IMR-90 (cell line): Measurements from ENCODE around the gene NEUROG1.

Experiments
- POLR2A ChIP-seq: IDR thresholded peaks from 2 replicates; pipeline ENCODE4 v1.6.1; 2012; ENCODE audit warnings: mild to moderate bottlenecking, low read depth, low read length
- TF ChIP-seq, protein P1 (sequence below): conservative IDR thresholded peaks from 2 replicates; pipeline ENCODE4 v1.5.1; 2012; ENCODE audit warnings: mild to moderate bottlenecking, low read depth, low read length, improper control_type of control experiment

GRCh38 chr5:135535820-135536801 lies at the start of gene NEUROG1:
- no peak for TF ChIP-seq POLR2A
- TF ChIP-seq, protein P1, sequence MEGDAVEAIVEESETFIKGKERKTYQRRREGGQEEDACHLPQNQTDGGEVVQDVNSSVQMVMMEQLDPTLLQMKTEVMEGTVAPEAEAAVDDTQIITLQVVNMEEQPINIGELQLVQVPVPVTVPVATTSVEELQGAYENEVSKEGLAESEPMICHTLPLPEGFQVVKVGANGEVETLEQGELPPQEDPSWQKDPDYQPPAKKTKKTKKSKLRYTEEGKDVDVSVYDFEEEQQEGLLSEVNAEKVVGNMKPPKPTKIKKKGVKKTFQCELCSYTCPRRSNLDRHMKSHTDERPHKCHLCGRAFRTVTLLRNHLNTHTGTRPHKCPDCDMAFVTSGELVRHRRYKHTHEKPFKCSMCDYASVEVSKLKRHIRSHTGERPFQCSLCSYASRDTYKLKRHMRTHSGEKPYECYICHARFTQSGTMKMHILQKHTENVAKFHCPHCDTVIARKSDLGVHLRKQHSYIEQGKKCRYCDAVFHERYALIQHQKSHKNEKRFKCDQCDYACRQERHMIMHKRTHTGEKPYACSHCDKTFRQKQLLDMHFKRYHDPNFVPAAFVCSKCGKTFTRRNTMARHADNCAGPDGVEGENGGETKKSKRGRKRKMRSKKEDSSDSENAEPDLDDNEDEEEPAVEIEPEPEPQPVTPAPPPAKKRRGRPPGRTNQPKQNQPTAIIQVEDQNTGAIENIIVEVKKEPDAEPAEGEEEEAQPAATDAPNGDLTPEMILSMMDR = no peak
